Keratinocyte (primary cell): ENCODE measurements around the gene CCDC70.

Experiments used
- CTCF ChIP-seq, 3 experiments: IDR thresholded peaks in 1 of 3; conservative IDR thresholded peaks in 1 of 3; optimal IDR thresholded peaks in 1 of 3; 2 replicates in 2 of 3; 3 replicates in 1 of 3; pipeline versions ENCODE3 to v1.5.1; 2011; ENCODE audit warnings: low read length in 3 of 3, mild to moderate bottlenecking in 3 of 3, moderate library complexity in 2 of 3, control low read depth in 1 of 3, inconsistent platforms in 1 of 3; ENCODE audit not compliant: insufficient read depth in 2 of 3; ENCODE audit errors: extremely low read depth in 1 of 3
- EZH2 ChIP-seq: IDR thresholded peaks from one replicate; pipeline ENCODE4 v1.6.1; 2012; ENCODE audit warnings: inconsistent platforms, mild to moderate bottlenecking, low read length, moderate library complexity

- no peak for TF ChIP-seq CTCF (optimal IDR thresholded peaks at IDR 0.05 in 1 of 3, IDR thresholded peaks at IDR 0.05 in 1 of 3, conservative IDR thresholded peaks at IDR 0.05 in 1 of 3; ENCODE audit: extremely low read depth in 1 of 3, insufficient read depth in 2 of 3, low read length in 3 of 3)
- no peak for TF ChIP-seq EZH2
Measured at GRCh38 chr13:51881296-51881695, 19.5 kb downstream of the CCDC70 start.
